GM20431 (cell line): Measurements from ENCODE around the gene ZIC2.
"Not testable (repeated sequence)": the region's sequence is repeated elsewhere in the genome, so short reads cannot be mapped to it uniquely, and the experiment has no call there.

Experiments
- in situ Hi-C: fragments of 300-500 bp; cut with MseI, MboI; formaldehyde crosslinking; loops from one replicate; pipeline ENCODE4 v1.15.0; 2020; ENCODE audit warnings: low sequenced_read_pairs; ENCODE audit not compliant: unreplicated experiment

ZIC2 gene

DNA sequence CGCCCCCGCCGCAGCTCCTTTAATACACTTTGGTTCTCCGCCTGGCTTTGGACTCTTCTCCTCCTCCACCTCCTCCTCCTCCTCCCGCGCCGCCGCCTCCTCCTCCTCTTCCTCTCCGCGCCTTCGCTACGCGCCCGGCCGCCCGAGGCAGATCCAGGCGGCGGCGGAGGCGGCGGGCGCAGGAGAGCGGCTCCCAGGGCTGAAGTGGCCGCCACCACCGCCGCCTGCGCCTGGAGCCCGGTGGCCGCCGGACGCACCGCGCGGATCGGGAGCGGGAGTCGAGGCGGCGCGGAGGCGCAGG is at the start of gene ZIC2:
Gene ZIC2 (plus strand): TSS at position 50 of the 301 bp plus-strand sequence. CDS start 281 bp downstream, outside the sequence.
- in situ Hi-C loops = no loop called here

DNA sequence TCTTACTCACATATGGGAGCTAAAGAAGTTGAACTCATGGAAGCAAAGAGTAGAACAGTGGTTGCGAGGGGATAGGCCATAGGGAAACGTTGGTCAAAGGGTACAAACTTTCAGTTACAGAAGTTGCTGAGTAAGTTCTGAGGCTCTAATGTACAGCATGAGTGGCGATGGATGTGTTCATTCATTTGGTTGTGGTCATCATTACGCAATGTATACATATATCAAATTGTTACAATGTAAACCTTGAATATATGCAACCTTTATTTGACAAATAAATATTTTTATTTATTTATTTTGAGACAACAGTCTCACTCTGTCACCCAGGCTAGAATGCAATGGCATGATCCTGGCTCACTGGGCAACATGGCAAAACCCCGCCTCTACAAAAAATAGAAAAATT is 48.7 kb upstream of the ZIC2 start:
- in situ Hi-C loops = no loop called here

DNA sequence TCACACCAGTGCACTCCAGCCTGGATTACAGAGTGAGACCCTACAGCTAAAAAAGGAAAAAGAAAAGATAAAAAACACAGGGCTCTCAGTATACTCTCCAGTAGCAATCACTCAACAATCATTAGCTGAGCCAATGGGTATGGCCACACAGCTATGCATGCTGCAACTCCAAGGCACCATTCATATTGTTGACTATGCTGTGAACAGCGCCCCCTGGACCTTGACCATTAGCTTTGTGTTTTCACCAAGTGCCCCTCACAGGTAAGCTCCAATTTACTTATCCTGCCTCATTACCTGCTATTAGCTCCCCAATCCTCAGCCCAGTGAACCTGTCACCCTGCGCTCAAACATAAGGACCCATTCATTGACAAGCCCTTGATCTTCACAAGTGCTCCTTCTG is 45.8 kb upstream of the ZIC2 start:
- in situ Hi-C loops = no loop called here

DNA sequence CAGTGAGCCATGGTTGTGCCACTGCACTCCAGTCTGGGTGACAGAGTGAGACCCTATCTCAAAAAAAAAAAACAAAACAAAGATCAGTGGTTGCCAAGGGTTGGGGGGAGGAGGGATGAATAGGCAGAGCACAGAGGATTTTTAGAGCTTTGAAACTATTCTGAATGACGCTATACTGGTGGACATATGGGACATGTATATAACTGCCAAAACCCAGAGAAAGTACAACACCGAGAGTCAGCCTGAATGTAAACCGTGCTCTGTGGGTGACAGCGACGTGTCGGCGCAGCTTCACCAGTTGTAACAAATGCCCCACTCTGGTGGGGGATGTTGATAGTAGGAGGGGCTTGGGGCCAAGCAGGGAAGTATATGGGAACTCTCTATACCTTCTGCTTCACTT is 42.9 kb upstream of the ZIC2 start:
- in situ Hi-C loops = no loop called here

DNA sequence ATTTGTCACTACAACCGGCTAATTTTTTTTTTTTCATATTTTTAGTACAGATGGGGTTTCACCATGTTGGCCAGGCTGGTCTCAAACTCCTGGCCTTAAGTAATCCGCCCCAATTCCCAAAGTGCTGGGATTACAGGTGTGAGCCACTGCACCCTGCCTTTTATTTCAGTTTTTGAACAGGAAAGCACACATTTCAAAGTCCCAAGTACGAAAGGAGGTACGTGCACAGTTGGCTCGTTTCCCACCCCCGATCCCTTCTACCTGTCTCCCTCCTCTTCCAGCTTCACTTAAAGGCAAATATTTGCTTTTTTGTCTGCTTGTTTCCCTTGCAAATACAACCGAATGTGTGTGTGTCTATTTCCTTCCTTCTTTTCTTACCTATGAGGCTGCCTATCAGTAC is 40.5 kb upstream of the ZIC2 start:
- in situ Hi-C loops = no loop called here

DNA sequence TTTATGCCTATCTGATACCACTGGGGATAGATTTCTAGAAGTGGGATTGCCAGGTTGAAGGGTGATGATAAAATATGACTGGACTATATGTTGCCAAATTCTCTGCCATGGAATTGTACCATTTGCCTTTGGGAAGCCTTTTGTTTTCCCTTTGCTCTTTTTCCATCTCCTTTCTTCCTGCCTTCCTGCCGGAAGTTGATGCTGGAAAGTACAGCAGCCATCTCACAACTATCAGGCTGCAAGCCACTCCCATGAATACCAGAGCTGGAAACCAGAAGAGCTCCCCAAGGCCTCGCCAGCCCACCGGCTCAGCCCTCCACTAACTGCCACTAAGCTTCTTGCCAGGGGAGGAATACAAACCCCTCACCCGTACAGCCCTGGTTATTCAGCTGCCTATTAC is 39.7 kb upstream of the ZIC2 start:
- in situ Hi-C loops = no loop called here

DNA sequence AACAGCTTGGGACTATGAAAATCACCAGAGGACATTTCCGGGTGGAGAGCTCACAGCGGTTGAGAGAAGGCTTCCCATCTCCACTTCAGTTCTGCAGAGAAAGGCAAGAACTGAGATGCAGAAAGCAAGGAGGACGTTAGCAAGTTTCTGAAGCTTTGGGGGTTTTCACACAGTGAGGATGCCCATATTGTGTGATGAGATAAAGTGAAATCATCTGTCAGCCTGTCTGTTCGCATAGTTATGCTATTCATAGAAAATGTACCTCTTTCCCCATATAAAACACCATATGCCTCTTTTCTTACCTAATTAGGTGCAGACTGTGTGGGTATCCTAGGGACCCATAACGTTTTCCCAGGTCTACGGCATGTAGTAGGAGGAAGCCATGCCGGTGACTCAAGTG is 37.5 kb upstream of the ZIC2 start:
- in situ Hi-C loops = no loop called here

DNA sequence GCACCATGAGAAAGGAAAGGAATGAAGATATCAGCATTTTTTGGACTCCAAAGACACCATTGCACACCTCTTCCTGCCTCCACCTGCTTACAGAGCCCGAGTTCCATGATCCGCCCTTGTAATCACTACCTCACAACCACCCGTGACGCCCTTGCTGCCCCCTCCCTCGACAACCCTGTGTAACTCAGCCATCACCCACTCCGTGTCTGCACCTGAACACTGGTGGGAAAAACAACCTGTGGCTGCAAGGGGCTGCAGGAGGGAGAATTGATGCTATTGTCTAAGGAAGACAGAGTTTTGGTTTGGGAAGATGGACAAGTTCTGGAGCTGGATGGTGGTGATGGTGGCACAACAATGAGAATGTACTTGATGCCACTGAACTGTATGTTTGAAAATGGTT is 37.0 kb upstream of the ZIC2 start:
- in situ Hi-C loops = no loop called here

DNA sequence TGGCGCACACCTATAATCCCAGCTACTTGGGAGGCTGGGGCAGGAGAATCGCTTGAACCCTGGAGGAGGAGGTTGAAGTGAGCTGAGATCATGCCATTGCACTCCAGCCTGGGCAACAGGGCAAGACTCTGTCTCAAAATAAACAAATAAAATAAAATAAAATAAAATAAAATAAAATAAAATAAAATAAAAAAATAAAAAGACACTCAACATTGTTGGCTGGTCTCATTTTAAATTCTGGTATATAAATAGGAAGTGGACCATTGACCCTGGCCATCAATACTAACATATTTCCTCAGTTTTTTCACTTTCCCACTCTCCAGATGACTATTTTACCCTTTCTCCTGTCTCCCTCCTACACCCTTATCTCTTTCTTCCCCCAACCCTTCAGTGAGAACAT is 36.1 kb upstream of the ZIC2 start:
- in situ Hi-C loops = not testable (repeated sequence)

DNA sequence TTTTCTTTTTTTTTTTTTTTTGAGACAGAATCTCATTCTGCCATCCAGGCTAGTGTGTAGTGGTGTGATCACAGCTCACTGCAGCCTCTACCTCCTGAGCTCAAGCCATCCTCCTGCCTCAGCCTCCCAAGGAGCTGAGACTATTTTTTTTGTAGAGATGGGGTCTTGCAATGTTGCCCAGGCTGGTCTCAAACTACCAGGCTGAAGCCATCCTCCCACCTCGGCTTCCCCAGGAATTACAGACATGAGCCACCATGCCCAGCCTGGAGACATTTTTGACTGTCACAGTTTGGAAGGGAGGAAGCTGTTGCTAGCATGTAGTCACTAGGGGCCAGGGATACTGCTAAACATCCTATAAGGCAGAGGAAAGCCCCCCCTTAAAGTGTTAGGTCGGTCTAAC is 33.9 kb upstream of the ZIC2 start:
- in situ Hi-C loops = no loop called here

DNA sequence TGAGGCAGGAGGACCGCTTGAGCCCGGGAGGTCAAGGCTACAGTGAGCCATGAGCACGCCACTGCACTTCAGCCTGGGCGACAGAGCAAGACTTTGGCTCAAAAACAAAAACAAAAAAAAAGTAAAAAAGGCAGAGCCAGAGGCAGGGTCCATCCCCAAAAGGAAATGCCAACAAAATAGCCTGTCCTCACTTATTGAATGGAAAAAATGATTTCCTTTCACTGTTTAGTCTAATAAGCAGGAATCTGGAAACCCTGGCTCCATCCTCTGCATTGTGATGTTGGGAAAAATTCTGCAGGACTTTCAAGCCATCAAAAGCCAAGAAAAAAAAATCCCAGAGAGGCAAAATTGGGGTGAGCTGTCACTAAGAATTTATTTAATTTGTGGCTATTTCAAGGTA is 33.2 kb upstream of the ZIC2 start:
- in situ Hi-C loops = no loop called here

DNA sequence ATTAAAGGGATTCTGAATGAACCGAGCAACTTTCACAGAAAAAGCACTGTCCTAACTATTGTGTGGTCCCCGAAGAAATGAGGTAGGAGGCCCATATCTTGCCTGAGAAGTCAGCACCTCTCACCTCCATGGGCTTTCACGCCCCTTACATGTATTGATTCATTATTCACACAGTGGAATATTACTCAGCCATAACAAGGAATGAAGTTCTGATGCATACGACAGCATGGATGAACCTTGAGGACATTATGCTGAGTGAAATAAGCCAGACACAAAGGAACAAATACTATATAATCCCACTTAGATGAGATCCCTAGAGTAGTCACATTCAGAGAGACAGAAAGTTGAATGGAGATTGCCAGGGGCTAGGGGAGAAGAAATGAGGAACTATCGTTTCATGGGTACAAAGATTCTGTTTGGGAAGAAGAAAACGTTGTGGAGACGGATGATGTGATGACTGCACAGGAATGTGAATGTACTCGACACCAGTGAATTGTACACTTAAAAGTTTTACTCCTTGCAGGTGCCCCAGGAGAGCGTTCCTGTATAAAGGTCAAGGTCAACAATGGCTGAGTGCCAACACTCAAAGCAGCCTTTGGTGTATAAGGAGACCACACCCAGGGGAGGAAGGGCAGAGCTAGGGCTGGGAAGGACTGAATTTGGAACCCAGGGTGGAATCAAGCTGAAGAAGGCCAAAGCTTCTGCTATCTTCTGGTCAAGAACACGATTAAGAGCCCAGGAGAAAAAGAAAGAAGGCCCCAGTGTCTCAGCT is 32.5 kb upstream of the ZIC2 start:
- in situ Hi-C loops = no loop called here

DNA sequence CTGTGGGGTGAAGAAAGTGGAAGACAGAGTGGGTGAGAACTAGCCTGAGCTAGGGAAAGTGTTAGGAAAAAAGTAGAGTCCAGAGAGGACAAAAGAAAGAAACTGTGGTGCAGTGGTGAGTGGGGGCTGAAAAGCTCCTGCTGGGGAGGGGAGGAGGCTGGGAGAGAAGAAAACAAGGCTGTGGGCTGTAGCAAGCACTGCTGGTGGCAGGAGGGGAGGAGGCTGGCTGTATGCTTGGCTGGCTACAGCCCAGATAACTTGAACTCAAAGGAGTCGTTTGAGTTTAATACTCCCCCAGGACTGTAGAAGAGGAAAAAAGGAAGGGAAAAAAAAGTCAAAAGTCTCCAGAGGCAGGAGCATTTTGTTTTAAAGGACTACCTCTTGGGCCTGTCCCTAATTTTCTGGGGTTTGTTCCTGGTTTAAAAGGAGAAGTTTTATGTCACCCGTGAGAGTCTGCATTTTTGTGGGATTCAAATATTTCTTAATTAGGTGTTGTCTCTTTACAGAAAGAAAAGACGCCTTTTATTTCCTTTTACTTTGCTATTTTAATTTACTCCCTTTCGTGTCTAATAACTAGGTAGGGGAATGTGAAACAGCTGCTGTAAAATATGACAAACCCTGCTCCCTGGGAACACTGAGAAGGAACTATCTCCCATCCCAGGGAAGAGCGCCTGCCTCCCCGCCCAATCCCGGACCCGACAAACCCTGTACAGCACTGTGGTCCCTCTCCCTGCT is 31.7 kb upstream of the ZIC2 start:
- in situ Hi-C loops = no loop called here

DNA sequence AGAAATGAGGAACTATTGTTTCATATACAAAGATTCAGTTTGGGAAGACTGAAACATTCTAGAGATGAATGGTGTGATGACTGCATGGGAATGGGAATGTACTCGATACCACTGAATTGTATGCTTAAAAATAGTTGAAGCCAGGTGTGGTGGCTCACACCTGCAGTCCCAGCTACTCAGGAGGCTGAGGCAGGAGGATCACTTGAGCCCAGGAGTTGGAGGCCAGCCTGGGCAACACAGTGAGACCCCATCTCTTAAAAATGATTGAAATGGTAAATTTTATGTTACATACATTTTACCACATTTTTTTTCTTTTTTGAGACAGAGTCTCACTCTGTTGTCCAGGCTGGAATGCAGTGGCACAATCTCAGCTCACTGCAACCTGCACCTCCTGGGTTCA is 29.9 kb upstream of the ZIC2 start:
- in situ Hi-C loops = not testable (repeated sequence)

DNA sequence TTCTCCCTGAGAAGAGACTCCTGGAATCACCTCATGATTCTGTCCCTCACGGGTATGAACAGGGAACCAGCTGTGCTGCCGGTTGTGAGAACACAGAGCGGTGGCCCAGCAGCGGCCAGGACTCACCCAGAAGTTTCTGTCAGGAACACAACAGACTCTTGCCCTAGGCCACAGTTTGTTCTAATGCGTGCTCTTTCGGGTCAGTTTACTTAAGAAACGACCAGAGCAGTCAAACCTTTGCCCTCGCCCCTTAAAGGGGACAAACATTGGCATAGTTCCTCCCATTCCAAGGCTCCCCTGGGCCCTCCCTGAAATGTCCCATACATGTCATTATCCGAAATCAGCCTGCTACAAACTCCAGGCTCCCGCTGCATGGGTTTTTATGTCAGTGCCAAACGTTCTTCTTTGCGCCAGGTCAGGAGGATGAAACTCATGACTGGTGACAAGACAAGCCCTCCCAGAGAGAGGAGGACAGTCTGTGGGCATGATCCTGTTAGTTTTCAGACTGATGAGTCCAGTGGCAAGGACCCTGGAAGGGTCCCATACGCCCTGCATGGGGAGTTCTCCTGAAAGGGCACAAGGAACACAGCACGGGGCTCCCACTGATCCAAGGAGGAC is 28.3 kb upstream of the ZIC2 start:
- in situ Hi-C loops = no loop called here

DNA sequence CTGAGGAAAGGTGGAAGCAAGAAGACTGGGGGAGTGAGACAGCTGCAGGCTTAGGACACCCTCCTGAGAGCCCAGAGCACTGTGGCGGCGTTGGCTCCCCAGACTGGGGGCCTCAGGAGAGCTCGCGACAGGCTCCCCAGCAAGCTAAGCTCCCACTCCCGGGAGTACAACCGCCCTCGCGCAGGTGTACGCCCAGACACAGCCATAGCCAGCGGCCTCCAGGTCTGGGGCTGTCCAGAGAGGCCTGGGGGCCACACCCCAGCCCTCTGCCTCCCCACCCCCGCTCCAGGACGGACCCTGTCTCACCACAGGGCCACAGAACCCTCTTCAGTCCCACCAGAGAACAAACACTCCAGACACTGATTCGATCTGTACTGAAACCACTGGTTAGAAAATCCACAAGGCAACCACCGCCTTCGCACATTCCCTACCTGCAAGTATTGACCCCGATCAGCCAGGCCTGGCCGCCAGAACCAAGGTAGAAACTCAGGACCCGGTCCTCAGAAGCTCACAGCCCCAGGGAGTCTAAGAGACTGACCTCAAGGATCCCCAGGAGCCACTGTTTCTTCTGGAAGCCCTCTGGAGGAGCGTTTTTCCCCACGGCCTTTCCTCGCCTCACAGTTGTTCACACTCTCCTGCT is 26.4 kb upstream of the ZIC2 start:
- in situ Hi-C loops = no loop called here

DNA sequence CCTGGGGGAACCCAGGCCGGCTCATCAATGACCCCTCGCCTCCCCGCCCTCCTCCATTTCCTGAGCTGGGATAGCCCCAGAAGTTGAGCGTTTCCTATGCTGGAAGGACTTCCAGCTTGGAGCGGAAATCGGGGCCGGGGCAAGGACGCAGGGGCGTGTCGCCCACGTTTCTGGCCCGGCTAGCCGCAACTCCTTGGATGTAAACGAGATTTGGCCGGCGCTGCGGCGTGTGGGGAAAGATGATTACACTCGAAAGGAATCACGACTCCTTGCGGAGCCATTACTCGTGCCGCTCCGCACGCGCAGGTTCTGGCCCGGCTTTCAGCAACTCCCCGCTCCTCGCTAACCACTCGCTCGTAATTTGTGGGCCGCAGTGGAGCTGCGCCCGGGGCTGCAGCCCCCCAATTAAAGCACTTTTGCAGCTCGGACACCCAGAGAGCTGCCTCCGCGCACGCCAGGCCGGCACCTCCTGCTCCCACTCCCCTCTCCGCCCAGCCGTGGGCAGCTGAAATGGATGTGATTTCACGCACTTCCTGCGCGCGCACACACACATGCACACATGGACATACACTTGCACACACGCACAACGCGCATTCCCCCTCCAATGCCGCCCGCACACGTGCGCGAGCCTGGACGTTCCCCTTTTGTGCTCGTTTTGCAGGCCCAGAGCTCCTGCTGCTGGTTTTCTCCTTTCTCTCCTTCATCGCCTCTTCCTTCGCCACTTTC is 25.7 kb upstream of the ZIC2 start:
- in situ Hi-C loops = no loop called here

DNA sequence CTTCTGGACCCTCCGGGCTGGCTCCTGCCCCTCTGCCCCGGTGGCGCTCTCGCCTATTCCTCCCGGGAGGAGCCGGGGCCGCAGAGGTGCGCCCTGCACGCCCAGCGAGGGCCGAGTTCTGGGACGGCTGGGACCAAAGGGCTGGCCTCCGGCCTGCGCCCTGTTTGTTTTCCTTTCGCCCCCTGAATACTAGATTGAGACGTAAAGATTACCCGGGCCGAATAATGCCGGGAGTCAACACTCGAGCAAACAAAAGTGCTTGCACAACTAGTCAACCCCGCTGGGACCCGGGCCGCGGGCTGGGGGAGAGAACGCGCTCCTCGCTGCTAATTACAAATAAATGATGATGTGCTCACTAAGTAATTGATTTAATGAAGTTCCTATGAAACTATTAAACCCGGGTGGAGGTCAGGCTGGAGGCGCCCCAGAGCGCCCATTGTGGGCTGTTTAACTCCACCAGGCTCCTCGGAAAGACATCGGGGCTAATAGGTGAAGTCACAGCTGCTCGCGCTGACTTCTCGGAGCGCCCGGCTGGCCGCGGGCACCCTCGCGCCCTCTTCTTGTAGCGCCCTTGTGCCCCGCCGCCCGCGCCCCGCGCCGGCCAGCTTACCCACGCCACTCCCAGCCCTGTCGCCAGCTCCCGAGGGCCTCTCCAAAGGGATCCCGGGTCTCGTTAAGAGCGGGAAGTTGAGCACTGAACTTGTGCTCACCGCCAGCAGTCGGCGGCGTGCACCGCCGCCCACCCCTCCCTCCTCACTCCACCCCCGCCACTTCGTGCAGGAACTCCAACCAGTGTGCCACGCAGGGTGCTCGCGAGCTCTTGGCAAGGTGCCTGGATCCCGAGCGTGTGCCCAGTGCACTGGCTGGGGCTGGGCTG is 24.9 kb upstream of the ZIC2 start:
- in situ Hi-C loops = no loop called here

DNA sequence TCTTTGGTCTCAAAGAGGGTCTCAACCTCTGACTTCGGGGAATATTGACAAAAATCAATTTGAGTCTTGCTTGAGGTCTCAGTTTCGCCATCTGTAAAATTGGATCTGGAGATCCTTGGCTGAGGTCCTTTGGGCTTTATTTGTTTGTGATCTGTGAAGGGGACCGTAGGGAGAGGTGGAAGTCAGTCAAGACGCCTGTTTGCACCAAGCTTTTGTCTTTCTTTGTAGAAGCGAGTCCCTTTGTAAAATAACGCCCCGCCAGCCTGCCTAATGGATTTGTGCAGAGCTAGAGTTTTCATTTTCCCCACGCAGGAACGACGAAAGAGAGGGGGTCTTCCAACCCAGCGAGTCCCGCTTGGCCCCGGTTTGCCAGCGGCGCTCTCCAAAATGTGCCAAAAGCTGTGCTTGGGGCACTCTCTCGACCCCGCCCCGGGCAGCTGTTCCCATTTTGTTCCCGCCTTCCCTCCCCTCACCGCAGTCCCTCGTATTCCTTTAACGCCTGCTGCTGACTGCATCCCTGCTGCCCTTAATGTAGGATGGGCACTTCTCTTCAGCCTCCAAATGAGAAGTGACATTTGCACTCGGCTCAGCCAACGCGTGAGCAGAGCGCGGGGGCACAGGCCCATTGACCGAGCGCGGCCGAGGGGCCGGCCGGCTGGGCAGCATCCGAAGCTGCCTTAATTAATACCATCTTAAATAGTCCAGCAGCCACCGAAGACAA is 23.0 kb upstream of the ZIC2 start:
- in situ Hi-C loops = no loop called here
